ENCODE results near the gene IRAG1. TPM values are rescaled to one million over a fixed set of nuclear protein-coding genes. Genes with fewer than 3 reads are reported as not detected.
A peak's percentile ranks its signal among the peaks of the same experiment; 100 is the strongest.

The IRAG1 gene
- total RNA-seq, 1 experiment from 2014 or later: 0.21 TPM

DNA sequence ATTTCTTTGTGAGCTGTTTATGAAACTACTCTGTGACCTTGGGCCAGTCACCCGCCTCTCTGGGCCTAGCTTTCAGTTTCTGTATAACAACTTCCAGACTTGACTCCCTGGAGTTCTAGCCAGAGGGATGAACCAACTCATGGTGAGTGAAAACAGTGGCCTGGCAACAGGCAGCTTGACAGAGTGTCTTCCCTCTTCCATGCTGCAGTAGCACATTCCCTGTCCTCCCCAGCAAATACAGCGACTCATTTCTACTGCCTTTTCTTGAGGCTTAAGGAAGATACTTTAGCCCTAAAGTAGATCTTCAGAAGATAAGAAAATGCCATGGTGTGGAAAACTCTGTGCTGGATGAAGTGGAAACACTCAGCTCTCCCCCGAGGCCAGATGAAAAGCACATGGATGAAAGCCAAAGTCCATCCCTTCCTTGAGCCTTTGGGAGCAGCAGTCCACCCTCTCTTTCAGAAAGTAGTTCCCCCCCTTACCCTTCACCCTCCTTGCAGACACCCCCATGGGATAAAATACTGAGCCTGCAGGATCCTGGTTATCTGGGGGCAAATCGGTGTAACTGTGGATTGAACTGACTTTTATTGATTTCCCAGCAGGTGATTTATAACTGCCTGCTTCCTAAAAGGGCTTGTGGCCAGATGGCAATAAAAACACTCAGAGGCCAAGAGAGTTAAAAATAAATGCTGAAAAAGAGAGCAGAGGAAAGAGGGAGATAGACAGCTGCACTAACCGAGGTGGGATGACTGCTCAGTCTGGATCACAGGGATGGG lies 24.1 kb downstream of the IRAG1 start:
- BruUV-seq (replicated peaks): no TSS peak
- H3K4me1 ChIP-seq (ENCODE audit: control insufficient read depth, insufficient read depth, low read length): peaks cover 27% of the 10 kb centered on the region
- H3K27me3 ChIP-seq (ENCODE audit: control insufficient read depth, insufficient read depth, low read length): peaks cover 6% of the 10 kb centered on the region
- in situ Hi-C loops (cut with HindIII; ENCODE audit: low pct_unique_long_range_greater_than_20kb, low sequenced_read_pairs) (no loop called here), intact Hi-C loops (cut with micrococcal nuclease; ENCODE audit: unreplicated experiment) (no loop called here)
- TF ChIP-seq, protein P1, sequence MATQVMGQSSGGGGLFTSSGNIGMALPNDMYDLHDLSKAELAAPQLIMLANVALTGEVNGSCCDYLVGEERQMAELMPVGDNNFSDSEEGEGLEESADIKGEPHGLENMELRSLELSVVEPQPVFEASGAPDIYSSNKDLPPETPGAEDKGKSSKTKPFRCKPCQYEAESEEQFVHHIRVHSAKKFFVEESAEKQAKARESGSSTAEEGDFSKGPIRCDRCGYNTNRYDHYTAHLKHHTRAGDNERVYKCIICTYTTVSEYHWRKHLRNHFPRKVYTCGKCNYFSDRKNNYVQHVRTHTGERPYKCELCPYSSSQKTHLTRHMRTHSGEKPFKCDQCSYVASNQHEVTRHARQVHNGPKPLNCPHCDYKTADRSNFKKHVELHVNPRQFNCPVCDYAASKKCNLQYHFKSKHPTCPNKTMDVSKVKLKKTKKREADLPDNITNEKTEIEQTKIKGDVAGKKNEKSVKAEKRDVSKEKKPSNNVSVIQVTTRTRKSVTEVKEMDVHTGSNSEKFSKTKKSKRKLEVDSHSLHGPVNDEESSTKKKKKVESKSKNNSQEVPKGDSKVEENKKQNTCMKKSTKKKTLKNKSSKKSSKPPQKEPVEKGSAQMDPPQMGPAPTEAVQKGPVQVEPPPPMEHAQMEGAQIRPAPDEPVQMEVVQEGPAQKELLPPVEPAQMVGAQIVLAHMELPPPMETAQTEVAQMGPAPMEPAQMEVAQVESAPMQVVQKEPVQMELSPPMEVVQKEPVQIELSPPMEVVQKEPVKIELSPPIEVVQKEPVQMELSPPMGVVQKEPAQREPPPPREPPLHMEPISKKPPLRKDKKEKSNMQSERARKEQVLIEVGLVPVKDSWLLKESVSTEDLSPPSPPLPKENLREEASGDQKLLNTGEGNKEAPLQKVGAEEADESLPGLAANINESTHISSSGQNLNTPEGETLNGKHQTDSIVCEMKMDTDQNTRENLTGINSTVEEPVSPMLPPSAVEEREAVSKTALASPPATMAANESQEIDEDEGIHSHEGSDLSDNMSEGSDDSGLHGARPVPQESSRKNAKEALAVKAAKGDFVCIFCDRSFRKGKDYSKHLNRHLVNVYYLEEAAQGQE (IDR thresholded peaks at IDR 0.05; ENCODE audit: insufficient read depth in 1 of 2, low read depth in 2 of 2, low read length in 1 of 2): no peak
- peak; percentile 81 for TF ChIP-seq TCF7L2 (IDR thresholded peaks at IDR 0.05; ENCODE audit: low read depth, low read length)
- no peaks in the 10 kb centered on the region for H3K9me3 ChIP-seq (ENCODE audit: control insufficient read depth, insufficient read depth, low read depth, low read length)
- ATAC-seq (peak; percentile 79), DNase-seq (ENCODE audit: low read depth, low spot score) (no peak)
- H3K27ac ChIP-seq (ENCODE audit: low read length): peak overlapping the region; percentile 67
- H3K4me3 ChIP-seq (ENCODE audit: low read depth in 2 of 2, low read length in 2 of 2): peak overlapping the region in 1 of 2 experiments; percentile 1; a peak in 1 of 4 replicates
- POLR2A ChIA-PET: no interaction called here
- CTCF ChIA-PET: no interaction called here
- H3K36me3 ChIP-seq (ENCODE audit: control insufficient read depth, insufficient read depth, low read length): no peaks in the 10 kb centered on the region

- Histone ChIP-seq H3K36me3 (ENCODE audit: control insufficient read depth, insufficient read depth, low read length) (no peaks in the 10 kb centered on the region), H3K9me3 (ENCODE audit: control insufficient read depth, insufficient read depth, low read depth, low read length) (no peaks in the 10 kb centered on the region), H3K4me1 (ENCODE audit: control insufficient read depth, insufficient read depth, low read length) (peaks cover 27% of the 10 kb centered on the region), H3K27me3 (ENCODE audit: control insufficient read depth, insufficient read depth, low read length) (peaks cover 4% of the 10 kb centered on the region), H3K4me3 (ENCODE audit: low read depth in 2 of 2, low read length in 2 of 2) (no peak overlapping the region), H3K27ac (ENCODE audit: low read length) (peak overlapping the region; percentile 62; the same call in 1 of the 2 replicates)
- intact Hi-C loops (cut with micrococcal nuclease; ENCODE audit: unreplicated experiment): no loop called here
- BruUV-seq (replicated peaks): no TSS peak
- ChIA-PET POLR2A (interaction anchor here (0.6 kb wide), 1 partner anchor 1280 kb away, joined by 4 read pairs; no protein-coding TSS in a partner anchor), CTCF (interaction anchor here (0.6 kb wide), 1 partner anchor 367 kb away, joined by 6 read pairs; no protein-coding TSS in a partner anchor)
- TF ChIP-seq, protein P1 (IDR thresholded peaks at IDR 0.05; ENCODE audit: insufficient read depth in 1 of 2, low read depth in 2 of 2, low read length in 1 of 2): no peak
- TF ChIP-seq SIN3A (IDR thresholded peaks at IDR 0.05; ENCODE audit: borderline replicate concordance, insufficient read depth, low read depth, low read length) (no peak), POLR2AphosphoS5 (IDR thresholded peaks at IDR 0.05; ENCODE audit: low read depth, low read length) (no peak), TCF7L2 (IDR thresholded peaks at IDR 0.05; ENCODE audit: low read depth, low read length) (no peak)
- TF ChIP-seq, protein P2, sequence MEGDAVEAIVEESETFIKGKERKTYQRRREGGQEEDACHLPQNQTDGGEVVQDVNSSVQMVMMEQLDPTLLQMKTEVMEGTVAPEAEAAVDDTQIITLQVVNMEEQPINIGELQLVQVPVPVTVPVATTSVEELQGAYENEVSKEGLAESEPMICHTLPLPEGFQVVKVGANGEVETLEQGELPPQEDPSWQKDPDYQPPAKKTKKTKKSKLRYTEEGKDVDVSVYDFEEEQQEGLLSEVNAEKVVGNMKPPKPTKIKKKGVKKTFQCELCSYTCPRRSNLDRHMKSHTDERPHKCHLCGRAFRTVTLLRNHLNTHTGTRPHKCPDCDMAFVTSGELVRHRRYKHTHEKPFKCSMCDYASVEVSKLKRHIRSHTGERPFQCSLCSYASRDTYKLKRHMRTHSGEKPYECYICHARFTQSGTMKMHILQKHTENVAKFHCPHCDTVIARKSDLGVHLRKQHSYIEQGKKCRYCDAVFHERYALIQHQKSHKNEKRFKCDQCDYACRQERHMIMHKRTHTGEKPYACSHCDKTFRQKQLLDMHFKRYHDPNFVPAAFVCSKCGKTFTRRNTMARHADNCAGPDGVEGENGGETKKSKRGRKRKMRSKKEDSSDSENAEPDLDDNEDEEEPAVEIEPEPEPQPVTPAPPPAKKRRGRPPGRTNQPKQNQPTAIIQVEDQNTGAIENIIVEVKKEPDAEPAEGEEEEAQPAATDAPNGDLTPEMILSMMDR (IDR thresholded peaks at IDR 0.05): no peak
- ATAC-seq: no peak
- DNase-seq (ENCODE audit: low read depth, low spot score): no peak
- in situ Hi-C loops (cut with HindIII; ENCODE audit: low pct_unique_long_range_greater_than_20kb, low sequenced_read_pairs): no loop called here
Observed at GRCh38 chr11:10667521-10667885, 26.1 kb downstream of the IRAG1 start.
